ENCODE data around the gene ZSCAN30.

Gene ZSCAN30

DNA sequence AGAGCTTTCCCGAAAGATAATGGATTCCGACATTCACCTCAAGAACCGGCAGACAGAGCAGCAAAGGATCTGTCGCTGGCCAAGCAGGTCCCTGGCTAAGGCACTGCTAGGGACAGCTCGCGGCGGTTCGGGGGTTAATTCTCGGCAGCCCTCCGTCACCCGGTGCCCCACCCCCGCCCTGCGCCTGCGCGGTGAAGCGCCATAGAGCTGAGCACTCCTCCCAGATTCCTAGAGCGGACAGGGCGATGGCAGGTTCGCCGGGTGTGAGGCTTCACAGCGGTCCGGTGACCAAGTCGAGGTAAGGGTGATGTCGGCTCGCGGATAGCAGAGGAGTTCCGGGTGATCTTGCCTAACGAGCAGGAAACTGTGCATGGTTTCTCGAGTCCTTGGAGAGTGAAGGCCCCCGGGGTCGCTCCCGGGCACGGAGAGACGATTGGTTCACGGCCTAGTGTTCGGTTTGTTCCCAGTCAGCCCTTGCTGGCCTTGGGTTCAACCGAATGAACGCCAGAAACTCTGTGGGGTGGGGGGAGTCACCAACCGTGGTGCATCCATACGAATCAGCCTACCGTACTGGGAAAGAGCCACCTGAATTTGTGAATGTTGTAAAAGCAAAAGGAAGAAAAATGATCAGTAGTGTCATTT lies at the start of gene ZSCAN30:
Gene ZSCAN30, minus strand, starts transcription at position 136 of the 642 bp plus-strand sequence. CDS start 25,877 bp downstream, outside the sequence.
- DNase-seq, result peak; percentile 94

DNA sequence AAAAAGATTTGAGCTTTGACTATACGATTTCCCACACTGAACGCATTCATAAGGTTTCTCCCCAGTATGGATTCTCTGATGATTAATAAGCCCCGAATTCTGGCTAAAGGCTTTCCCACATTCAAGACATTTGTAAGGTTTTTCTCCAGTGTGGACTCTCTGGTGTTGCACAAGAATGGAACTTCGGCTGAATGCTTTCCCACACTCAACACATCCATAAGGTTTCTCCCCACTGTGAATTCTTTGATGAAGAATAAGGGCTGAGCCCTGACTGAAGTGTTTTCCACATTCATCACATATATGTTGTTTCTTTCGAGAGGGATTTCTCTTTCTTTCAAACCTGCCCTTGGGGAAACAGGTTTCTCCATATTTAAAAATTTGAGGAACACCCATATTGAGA lies 47.3 kb upstream of the ZSCAN30 start:
- DNase-seq, result no peak

DNA sequence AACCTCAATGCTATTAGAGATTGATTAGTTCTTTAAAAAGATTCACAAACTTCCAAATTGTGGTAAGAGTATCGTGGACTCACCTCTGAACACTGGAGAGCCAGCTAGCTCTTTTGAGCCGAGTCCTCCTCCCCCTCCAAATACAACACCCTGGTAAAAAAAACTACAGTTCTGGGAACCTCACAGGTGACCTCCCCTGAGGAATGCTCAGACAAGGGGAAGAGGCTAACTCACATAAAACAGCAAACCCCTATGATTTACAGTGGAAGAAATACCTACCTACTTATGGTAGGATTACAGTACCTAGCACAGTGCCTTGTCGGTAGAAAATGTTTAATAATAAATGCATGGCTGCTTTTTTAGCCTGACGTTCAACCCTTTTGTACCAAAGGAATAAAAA lies 45.8 kb upstream of the ZSCAN30 start:
- DNase-seq, result peak; percentile 88

DNA sequence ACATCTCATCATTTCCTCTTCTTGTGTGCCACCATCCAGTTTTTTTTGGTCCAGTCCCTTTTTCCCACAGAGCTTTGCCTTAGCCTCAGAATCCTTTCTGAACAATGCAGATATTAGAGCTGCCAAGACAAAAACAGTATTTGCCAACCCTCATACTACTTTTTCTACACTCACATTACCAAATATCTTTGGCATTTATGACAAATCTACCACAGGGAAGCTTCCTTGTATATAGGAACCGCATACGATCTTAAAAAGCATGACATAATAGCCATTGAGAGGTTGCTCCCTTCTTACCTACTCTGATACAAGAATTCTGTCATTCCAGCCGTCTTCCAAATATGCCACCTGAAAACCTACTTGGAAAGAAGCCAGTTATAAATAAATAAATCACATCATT lies 44.8 kb upstream of the ZSCAN30 start:
- no peak for DNase-seq

DNA sequence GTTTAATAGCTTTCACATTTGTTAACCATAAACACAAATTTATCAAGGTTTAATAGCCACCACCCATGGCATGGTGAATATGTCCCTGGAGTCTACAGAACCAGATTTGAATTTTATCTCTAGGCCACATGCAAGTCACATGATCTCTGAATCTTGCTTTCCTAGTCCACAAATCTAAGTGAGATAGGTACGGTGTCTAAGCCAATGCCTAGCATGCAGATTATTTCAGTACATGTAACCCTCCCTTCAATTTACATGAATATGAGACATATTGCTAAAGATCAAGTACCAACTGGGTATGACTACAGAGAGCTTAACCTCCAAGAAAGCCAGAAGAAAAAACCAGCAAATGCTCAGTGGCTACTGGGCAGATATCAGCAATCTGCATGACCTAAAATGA lies 44.2 kb upstream of the ZSCAN30 start:
- DNase-seq, result no peak

DNA sequence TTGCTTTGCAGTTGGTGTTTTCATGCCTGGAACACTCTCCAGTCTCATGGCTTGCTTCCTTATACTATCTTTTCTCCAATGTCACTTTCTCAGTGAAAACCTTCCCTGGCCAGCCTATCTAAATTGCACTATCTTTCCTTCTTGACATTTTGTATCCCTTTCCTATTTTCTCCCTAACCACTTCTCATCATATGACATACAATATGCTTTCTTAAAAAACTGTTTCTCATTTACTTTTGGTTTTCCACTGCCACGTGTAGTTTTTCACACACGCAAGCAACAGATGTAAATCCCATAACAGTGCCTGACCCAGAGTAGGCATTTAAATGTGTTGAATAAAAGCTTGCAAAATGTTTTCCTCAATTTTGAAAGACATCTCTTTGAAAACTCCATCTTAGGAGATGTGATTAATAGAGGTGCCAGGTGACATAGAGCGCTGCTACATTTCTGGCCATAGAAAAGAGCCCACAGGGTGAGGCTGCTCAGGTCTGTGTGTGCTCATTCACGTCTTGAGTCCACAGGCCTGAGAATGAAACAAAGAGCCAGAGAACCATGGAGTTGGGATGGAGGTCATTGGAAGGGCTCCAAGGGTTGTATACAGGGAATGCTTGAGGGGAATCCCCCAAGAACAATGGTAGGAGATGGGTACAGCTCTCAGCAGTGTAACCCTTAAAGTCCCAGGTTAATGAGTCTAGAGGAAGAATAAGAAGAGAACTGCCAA lies 41.5 kb upstream of the ZSCAN30 start:
- no peak for DNase-seq

DNA sequence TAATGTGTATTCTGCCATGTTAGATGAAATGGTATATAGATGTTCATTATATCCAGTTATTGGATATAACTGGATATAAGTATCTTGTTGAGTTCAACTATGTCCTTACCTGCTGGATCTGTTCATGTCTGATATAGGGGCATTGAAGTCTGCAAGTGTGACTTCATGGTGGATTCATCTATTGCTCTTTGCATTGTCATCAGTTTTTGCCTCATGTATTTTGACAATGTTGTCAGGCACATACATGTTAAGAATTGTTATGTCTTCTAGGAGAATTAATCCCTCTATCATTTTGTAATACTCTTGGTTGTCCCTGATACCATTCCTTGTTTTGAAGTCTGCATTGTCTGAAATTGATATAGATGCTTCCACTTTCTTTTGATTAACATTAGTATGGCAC lies 38.8 kb upstream of the ZSCAN30 start:
- DNase-seq, result no peak

DNA sequence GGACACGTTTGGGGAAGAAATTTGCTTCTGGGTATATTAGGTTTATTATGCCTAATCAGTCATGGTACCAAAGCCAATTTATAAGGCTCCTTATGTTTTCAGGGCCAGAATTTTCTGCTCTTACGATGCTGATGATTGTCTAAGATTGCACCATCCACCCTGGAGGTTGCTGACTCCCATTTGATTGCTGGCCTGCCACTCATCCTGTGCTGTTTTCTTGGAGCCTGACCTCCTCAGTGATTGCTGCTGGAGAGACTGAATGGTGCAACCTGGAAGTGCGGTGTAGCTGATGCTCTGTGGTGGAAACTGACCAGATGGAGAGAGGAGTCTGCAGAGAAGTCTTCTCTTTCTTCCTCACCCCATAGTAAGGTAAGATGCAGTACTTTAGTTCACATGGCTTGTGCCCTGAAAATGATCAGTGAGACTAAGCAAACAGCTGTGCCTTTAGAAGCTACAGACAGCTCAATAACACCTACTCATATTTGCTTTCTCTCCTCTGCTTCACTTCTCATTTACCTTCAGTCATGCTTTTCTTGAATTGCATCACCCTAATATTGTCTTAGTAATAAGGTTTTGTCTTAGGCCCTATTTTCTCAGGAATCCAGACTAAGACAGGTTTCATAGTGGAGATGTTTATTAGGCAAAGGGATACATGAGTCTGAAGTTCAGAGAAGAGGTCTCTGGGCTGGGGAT lies 36.8 kb upstream of the ZSCAN30 start:
- DNase-seq, result no peak

DNA sequence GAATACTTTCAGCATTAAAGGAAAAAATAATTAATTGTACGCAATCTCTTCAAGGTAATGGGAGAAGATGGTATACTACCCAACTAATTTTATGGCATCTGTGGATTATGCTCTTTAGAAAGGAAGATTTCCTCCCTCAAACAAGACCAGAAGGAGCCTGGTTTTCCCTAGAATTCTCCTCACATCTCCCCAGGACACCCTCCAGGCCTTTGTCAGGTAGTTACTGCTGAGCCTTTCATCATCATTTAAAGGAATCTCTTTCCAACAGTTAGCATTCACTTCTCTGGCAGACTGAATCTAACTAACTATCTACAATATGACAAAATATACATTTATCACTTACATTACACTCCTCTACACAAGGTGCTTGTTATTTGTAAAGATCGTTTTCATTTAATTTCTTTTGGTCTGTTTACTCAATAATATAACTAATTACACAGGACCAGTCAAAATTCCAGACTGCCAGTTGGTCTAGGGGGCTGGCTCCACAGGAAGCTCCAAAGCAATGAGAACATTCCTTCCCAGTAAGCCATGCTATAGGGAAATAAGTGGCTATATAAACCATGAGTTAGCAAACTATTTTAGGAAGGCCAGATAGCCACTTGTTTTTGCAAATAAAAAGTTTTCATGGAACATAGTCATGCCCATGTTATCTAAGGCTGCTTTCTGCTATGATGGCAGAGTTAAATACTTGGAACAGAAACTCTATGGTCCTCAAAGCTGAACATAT lies 35.1 kb upstream of the ZSCAN30 start:
- DNase-seq, result no peak

DNA sequence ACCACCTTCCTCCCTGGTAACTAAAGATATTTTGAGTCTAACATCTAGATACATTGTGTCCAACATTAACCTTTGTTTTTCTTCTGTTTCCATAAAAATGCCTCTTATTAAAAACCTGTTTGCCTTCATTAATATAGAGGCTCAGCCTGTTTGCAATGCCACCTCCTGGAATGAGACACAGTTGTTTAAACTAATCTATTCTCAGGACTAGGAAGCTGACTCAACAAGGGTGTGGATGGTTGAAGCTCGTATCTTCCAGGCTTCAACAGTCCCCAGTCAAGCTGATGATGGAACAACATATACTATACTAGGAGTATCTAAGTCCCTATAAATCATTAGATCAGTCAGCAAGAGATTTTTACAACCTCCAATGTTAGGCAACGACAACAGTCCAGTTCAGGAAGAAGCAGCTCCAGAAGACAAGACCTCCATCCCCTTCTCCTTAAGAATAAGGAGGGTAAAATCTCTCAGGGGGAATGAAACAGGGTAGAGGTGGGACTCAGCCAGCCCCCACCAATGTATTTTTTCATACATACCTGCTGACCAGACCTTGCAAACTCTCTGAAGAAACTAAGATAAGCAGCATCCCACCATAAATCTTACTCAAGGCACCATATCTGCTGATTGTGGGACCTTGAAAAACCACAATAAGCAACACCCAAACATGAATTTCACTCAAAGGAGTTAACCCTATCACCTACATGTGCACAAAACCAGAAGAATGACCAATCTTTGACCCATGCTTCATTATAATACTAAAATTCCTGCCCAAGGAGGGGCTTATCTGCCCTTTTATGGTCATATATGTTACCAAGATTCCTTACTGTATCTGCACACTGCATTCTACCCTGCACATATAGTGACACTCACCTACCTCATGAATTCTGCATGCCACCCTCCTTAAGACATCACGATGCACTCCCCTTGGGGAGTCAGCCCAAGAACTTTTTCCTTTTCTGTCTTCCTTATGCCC lies 32.7 kb upstream of the ZSCAN30 start:
- DNase-seq, result no peak

DNA sequence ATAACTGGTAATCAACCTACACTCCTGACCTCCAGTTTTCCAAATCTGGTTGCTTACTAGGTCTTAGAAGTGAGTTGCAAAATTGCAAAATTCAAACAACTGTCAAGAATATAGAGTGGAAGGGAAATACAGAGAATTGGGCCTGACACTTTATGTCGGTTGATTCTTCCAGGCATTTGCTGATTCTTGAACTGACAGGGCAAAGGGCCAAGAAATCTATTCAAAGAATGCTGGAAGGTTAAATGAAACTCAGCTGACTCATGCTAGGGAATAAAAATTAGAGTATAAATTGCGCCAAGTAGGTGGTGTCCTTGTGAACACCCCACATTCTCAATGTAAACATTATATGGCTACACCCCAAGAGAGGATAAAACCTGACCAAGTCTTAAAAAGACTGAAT lies 21.5 kb upstream of the ZSCAN30 start:
- no peak for DNase-seq

DNA sequence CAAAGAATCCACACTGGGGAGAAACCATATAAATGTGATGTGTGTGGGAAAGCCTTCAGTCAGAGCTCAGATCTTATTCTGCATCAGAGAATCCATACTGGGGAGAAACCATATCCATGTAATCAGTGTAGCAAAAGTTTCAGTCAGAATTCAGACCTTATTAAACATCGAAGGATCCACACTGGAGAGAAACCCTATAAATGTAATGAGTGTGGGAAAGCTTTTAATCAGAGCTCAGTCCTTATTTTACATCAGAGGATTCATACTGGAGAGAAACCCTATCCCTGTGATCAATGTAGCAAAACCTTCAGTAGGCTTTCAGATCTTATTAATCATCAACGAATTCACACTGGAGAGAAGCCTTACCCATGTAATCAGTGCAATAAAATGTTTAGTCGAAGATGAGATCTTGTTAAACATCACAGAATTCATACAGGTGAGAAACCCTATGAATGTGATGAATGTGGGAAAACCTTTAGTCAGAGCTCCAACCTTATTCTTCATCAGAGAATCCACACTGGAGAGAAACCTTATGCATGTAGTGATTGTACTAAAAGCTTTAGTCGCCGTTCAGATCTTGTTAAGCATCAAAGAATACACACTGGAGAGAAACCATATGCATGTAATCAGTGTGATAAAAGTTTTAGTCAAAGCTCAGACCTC lies 16.7 kb upstream of the ZSCAN30 start:
- DNase-seq, result no peak

DNA sequence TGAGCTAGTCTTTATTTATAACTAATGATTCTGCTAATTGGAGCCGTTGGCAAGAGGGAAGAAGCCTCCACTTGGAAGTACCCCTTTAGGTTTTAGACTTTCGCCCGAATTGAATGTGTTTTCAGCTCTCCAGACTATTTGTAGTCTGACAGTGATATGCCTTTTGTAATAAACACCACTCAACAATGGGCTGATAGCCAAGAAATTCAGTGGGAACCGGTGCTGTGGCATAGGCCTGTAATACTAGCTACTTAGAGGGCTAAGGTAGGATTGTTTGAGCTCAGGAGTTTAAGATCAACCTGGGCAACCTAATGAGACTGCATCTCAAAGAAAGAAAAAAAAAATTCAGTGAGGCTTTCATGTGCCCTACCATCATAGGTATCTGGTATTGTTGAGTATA lies 13.6 kb upstream of the ZSCAN30 start:
- DNase-seq, result no peak

DNA sequence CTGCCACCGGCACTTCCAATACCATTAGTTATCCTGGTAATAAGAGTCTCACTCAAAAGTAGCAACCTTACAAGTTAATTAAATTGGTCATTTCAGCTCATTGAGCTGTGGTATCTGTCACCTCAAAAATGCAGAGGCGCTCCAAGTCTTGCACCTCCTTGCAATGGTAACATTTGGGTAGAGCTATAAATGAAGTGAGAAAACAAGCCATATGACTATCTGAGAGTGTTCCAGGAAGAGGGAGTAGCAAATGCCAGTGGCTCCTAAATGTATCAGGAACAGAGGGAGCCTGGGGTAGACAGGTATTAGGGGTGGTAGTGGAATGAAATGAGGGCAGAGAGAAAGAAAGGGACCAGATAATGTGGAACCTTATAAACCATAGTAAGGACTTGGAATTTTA lies 6.0 kb upstream of the ZSCAN30 start:
- DNase-seq, result no peak

DNA sequence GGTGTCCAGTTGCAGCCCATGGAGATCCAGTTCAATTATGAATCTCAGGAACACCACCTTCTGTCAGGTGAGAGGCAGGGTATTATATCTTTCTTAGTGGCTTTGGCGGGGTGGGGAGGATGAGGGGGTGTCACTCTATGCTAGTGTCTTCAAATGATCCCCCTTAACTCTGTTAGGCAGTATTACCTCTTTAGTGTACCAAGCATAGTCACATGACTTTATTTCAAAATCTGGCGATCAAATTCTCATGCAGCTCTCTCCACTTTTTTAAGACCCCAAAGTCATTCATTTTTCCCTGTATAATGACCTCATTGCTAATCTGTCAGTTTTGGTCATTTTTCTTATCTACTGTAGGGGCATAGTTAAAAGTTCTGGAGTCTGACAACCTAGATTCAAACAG lies 1.1 kb upstream of the ZSCAN30 start:
- no peak for DNase-seq

DNA sequence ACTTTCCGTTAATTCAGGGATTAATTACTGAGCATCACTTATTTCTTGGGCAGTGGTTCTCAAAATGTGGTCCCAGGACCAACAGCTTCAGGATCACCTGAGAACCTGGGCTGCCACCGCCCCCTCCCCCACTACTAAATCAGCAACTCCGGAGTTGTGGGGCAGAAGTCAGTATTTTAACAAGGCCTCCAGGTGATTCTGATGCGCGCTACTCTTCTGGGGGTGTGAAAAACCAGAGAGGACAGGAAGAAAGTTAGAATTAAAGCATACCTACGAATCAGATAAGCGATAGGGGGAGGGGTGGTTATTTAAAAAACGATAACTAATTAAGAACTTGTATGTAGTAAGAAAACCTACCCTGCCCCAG lies 319 bp downstream of the ZSCAN30 start:
- DNase-seq, result no peak

DNA sequence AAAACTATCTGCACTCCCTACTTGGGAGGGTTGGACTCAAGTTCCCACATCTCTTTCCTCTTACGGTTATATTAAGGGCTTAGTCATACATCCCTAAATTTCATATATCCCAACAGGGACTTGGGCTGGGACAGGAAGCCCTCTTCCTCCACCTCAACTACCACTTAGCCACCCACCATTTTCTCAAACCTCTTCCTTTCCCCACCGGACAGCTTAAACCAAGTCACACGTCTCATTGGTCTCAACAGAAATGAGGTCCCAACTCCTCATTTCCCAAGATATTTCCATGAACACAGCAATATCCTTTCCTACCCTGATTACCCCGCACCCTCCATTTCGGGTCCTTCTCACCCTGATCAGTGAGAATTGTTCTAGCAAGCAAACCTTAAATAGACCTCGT lies 736 bp downstream of the ZSCAN30 start:
- DNase-seq, result no peak

DNA sequence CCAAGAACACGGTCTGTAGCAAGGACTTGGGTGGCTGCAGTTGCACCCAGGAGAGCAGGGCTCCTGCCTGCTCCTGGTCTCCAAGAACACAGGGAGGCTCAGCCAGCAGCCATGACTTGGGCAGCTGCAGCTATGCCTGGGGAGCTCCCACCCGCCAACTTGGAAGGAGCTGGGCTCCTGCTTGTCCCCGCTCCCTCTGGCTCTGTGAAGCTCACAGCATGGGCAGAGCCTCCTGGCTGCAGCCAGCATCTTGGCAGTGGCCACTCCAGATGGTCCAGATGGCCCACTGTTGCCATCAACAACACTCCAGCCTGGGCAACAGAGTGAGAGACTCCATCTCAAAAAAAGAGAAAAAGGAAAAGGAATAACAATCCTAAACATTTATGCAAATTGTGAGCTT lies 5.2 kb downstream of the ZSCAN30 start:
- no peak for DNase-seq

DNA sequence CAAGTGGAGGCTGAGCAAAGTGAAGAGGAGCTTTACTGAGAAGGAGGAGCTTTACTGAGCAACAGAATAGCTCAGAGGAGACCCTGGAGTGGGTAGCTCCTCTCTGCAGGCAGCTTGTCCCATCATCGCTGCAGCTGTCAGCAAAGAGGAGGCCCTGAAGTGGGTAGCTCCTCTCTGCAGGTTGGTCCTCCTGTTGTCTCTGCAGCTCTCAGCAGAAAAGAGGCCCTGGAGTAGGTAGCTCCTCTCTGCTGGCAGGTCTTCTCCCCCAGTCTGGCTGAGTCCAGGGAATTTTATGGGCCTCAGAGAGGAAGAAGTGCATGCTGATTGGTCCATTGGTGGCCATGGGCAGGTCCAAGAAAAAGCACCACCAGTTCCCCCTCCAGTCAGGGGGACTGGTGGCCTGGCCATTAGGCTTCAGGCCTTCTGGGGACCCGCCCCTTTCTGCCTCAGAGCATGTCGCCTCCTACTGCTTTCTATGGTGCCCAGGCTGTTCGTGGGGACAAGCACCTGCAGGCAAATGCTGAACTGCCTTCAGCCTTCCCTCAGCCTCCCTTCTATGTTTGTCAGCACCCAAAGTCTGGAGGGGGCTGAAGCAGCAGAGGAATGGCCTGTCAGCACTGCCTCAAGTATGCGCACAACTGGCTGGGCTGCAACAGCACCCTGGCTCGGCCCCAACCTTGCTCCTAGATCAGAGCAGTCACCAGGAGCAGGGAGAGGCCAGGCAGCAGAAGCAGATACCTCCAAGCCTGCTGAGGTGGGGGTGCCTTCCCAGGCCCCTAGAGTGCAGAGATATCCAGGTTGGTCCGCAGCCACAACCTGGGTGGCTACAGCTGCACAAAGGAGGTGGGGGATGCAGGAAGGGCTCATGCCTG lies 5.9 kb downstream of the ZSCAN30 start:
- DNase-seq, result no peak

DNA sequence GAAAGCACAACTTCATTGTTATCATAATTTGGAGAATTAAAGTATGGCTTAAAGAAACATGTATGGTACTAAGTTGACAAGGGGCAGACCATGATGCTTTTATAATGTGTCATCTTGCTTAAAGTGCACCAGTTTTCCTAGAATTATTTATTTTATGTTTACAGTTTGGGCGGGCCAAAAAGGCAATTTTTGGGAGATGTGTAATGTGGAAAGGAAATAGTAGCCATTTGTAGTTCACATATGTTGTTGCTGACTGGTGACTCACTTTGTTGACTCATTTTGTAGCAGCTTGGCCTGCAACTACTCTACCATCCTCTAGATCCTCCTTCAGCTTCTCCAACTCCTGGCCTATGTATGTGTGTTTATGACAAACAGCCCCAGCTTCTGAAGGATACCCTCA lies 7.7 kb downstream of the ZSCAN30 start:
- DNase-seq, result no peak

DNA sequence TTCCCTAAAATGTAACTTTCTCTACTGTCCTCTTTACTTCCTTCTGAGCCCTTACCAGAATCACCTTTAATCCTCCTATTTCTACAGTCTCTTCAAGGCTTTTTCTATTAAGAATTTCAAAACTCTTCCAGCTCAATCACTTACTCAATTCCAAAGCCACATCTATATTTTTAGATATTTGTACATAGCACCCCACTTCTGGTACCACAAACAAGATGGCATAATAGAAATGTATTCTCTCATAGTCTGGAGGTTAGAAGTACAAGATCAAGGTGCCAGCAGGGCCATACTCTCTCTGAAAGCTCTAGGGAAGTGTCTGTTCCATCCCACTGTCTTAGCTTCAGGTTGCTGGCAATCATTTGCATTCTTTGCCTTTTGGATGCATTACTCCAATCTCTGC lies 11.1 kb downstream of the ZSCAN30 start:
- no peak for DNase-seq
